GM13977 (cell line): ENCODE results near the gene RBM27.

Source experiments
- DNase-seq: peaks from one replicate; pipeline ENCODE4 v3.0.0; 2012; ENCODE audit warnings: low spot score
- CTCF ChIP-seq: IDR thresholded peaks from 2 replicates; pipeline ENCODE4 v1.5.1; 2012; ENCODE audit warnings: mild to moderate bottlenecking, control low read depth; ENCODE audit not compliant: insufficient read depth; ENCODE audit errors: extremely low read depth, missing control alignments
- in situ Hi-C: fragments of 300-500 bp; cut with MboI; formaldehyde crosslinking; loops from one replicate; pipeline ENCODE4 v1.12.0; 2022; ENCODE audit warnings: low sequenced_read_pairs, low pct_unique_long_range_greater_than_20kb, mixed read lengths, inconsistent platforms; ENCODE audit not compliant: unreplicated experiment

RBM27 gene

GRCh38 chr5:146233441-146233840 lies 30.0 kb downstream of the RBM27 start:
- in situ Hi-C loops: no loop called here
- no peak for DNase-seq
- TF ChIP-seq CTCF: no peak

- in situ Hi-C loops: no loop called here
- no peak for TF ChIP-seq CTCF
- DNase-seq: peak; percentile 48
Measured at GRCh38 chr5:146238973-146239372, 35.6 kb downstream of the RBM27 start.

GRCh38 chr5:146240951-146241350 lies 37.5 kb downstream of the RBM27 start:
- in situ Hi-C loops: no loop called here
- TF ChIP-seq CTCF: no peak
- DNase-seq: no peak

- TF ChIP-seq CTCF: no peak
- no peak for DNase-seq
- in situ Hi-C loops: no loop called here
Measured at GRCh38 chr5:146243247-146243646, 39.8 kb downstream of the RBM27 start.

GRCh38 chr5:146248561-146248960 lies 45.2 kb downstream of the RBM27 start:
- DNase-seq: no peak
- TF ChIP-seq CTCF: no peak
- in situ Hi-C loops: no loop called here

- in situ Hi-C loops: no loop called here
Measured at GRCh38 chr5:146249801-146250200, 46.4 kb downstream of the RBM27 start.

More at GRCh38 chr5:146249801-146250200, 46.4 kb downstream of the RBM27 start:
- no peak for TF ChIP-seq CTCF
- no peak for DNase-seq
